Activated naive CD4-positive, alpha-beta T cell treated with anti-CD3 and anti-CD28 coated beads for 36 hours (primary cell): Measurements from ENCODE around the gene ARHGAP11A. TPM values are rescaled to one million over a fixed set of nuclear protein-coding genes. Genes with fewer than 3 reads are reported as not detected.
"Not testable (repeated sequence)": the region's sequence is repeated elsewhere in the genome, so short reads cannot be mapped to it uniquely, and the experiment has no call there.

Experiments used
- CTCF ChIA-PET: fragments of 350-600 bp; sonication (Branson Sonifier 250); formaldehyde crosslinking; loops from one replicate; lab custom pipeline; 2021; ENCODE audit warnings: antibody characterized with exemption; lab: Charles Lee
- DNase-seq: peaks from one replicate; pipeline ENCODE4 v3.0.0-alpha.2; 2020
- H3K27ac Mint-ChIP-seq: one replicate; pipeline ENCODE4 v1.8.0; 2021; ENCODE audit warnings: mild to moderate bottlenecking, mixed read lengths
- H3K27me3 Mint-ChIP-seq: one replicate; pipeline ENCODE4 v1.8.0; 2021; ENCODE audit warnings: low read depth, mixed read lengths
- H3K36me3 Mint-ChIP-seq: one replicate; pipeline ENCODE4 v1.8.0; 2021; ENCODE audit warnings: low read depth, mixed read lengths
- H3K4me1 Mint-ChIP-seq: one replicate; pipeline ENCODE4 v1.8.0; 2021; ENCODE audit warnings: low read depth, mixed read lengths
- H3K4me3 Mint-ChIP-seq: one replicate; pipeline ENCODE4 v1.8.0; 2021; ENCODE audit warnings: mild to moderate bottlenecking, moderate library complexity, mixed read lengths
- H3K9me3 Mint-ChIP-seq: one replicate; pipeline ENCODE4 v1.8.0; 2021; ENCODE audit warnings: mixed read lengths
- intact Hi-C: fragments of 100-400 bp; cut with micrococcal nuclease; formaldehyde crosslinking; loops from one replicate; pipeline ENCODE4 v1.15.1; 2023
- total RNA-seq, 2 experiments: library from RNA; stranded (reverse); gene quantifications; one replicate each; pipeline ENCODE4 v1.2.3, GENCODE V29; 2021

The ARHGAP11A gene
- 100 to 1,000 TPM; 131 to 134 TPM for total RNA-seq

DNA sequence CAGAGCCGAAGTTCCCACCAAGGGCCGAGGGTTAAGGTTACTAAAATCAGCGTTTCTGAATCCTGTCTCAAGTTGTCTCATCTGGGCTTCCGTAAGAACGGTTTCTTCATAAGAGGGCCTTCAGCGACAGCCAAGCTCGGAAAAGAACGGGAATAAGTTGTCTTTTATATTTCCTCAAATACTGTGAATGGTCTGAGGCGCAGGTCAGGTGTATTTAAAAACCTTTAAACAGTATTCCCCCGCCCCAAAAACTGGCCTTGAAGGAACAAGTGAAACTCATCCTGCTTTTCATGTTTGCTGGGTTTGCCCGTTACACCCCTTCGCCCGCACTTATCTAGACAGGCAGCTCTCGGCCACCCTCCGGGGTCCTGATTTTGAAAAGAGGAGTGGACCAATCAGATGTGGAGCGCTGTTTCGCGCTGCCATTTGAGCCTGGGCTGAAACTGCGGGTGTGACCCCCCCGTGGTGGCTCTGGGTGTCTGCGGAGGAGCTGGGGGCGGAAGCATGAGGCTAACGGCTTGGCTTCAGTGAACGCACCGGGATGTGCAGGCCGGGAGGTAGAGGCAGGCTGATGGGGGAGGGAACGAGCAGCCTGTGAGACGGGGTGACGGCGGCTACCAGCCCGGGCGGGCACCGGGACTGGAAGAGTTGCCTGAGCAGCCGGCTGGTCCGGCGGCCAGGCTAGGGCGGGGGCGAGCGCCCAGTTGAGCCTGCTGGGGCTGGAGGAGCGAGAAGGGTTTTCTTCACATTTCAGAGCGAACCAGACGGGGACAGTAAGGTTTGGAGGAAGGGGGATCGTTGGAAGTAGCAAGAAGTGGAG is at the start of gene ARHGAP11A:
Gene ARHGAP11A (plus strand): TSS at position 454 of the 820 bp plus-strand sequence. CDS start 708 bp downstream, outside the sequence.
- peak; percentile 94 for DNase-seq
- intact Hi-C loops = loop anchor here (10.0 kb wide), 1 partner anchor 1490 kb away; the partner anchor contains the start of genes EMC7 and PGBD4
- Mint-ChIP-seq H3K4me3 (peak within 1 kb of the TSS; percentile 99), H3K27ac (peak within 1 kb of the TSS; percentile 98), H3K36me3 (peaks cover 20% of the 10 kb centered on the region), H3K4me1 (peaks cover 12% of the 10 kb centered on the region)
- H3K9me3 Mint-ChIP-seq, H3K27me3 Mint-ChIP-seq, CTCF ChIA-PET: not testable (repeated sequence)

DNA sequence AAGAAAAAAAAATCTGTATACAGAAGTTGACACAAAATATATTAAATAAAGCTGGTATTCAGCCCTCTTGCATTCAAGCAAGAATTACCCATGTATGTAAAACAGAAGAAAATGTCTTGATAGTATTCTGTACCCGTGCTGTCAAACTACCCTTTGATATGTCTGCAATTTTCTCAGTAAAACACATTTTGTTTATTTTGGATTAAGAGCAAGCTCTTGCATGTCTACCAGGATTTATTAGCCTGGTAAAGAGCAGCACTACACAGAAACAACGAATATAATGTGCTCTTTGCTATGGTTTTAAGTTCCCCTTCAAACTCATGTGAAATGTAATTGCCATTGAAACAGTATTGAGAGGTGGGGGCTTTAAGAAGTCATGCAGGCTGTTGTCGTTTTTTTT is 46.3 kb upstream of the ARHGAP11A start:
- H3K9me3 Mint-ChIP-seq, H3K36me3 Mint-ChIP-seq: not testable (repeated sequence)

DNA sequence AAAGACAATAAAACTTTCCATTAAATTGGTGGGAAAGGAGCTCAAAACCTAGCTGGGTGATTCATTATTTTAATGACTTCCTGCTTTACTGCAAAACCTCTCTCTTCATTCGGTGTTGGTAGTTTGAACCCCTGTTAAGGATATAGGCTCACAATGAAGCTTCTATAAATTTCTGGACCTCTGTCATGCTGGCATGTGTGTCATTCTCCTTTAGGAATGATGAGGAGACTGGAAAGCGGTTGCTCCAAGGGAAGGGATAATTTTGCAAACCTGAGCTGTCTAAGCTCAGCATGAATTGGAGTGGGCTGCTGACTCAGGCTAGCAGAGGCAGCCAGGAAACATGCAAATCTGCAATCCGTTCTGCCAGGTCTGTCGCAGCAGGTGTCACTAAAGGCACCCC is 36.8 kb upstream of the ARHGAP11A start:
- H3K27me3 Mint-ChIP-seq, H3K36me3 Mint-ChIP-seq, H3K4me1 Mint-ChIP-seq, CTCF ChIA-PET, intact Hi-C loops, H3K9me3 Mint-ChIP-seq: not testable (repeated sequence)
- DNase-seq = peak; percentile 3
- Mint-ChIP-seq H3K27ac (peak overlapping the region; percentile 41), H3K4me3 (peak overlapping the region; percentile 41)

More for the DNA sequence above, 46.3 kb upstream of the ARHGAP11A start:
- H3K4me3 Mint-ChIP-seq, CTCF ChIA-PET, H3K4me1 Mint-ChIP-seq, H3K27ac Mint-ChIP-seq, DNase-seq, H3K27me3 Mint-ChIP-seq, intact Hi-C loops: not testable (repeated sequence)

- H3K27me3 Mint-ChIP-seq, H3K4me1 Mint-ChIP-seq, CTCF ChIA-PET, DNase-seq, H3K36me3 Mint-ChIP-seq, intact Hi-C loops, H3K9me3 Mint-ChIP-seq, H3K27ac Mint-ChIP-seq, H3K4me3 Mint-ChIP-seq: not testable (repeated sequence)
Measured at GRCh38 chr15:32585844-32586243, 29.5 kb upstream of the ARHGAP11A start.

GRCh38 chr15:32593151-32593550 is 22.2 kb upstream of the ARHGAP11A start, which contains the start of gene GOLGA8N:
Gene GOLGA8N (plus strand): TSS chr15:32593456.
- H3K4me1 Mint-ChIP-seq, H3K4me3 Mint-ChIP-seq, H3K9me3 Mint-ChIP-seq, DNase-seq, CTCF ChIA-PET, H3K27me3 Mint-ChIP-seq, H3K27ac Mint-ChIP-seq, intact Hi-C loops, H3K36me3 Mint-ChIP-seq: not testable (repeated sequence)

GRCh38 chr15:32609518-32609917 is 5.8 kb upstream of the ARHGAP11A start:
- H3K27me3 Mint-ChIP-seq, H3K4me1 Mint-ChIP-seq, H3K27ac Mint-ChIP-seq, intact Hi-C loops, H3K4me3 Mint-ChIP-seq, H3K36me3 Mint-ChIP-seq, CTCF ChIA-PET, H3K9me3 Mint-ChIP-seq, DNase-seq: not testable (repeated sequence)

- intact Hi-C loops = loop anchor here (10.0 kb wide), 1 partner anchor 1494 kb away; the partner anchor contains the start of genes EMC7 and PGBD4
Measured at GRCh38 chr15:32610719-32611118, 4.6 kb upstream of the ARHGAP11A start.

DNA sequence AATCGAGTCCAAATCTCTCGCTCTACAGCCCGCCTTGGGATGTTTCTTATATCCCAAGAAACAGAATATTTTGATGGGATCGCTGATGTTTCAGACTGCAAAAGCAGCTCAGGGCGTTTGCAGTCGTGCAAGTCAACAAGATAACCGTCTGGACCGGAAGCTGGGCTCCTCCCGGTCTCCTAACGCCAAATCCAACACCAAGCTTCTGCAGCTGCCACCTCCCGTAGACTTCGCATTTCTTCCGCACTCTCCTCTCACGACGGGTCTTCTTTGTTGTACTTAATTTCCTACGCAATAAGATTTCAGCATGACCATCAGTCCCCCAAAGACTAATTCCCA is 623 bp upstream of the ARHGAP11A start:
- peaks cover 19% of the 10 kb centered on the region for H3K36me3 Mint-ChIP-seq
- intact Hi-C loops = loop anchor here (10.0 kb wide), 1 partner anchor 1490 kb away; the partner anchor contains the start of genes EMC7 and PGBD4
- H3K27me3 Mint-ChIP-seq, CTCF ChIA-PET, H3K9me3 Mint-ChIP-seq, DNase-seq: not testable (repeated sequence)
- H3K27ac Mint-ChIP-seq = peak overlapping the region; percentile 98
- H3K4me3 Mint-ChIP-seq = peak overlapping the region; percentile 99
- peaks cover 12% of the 10 kb centered on the region for H3K4me1 Mint-ChIP-seq

More at GRCh38 chr15:32610719-32611118, 4.6 kb upstream of the ARHGAP11A start:
- H3K4me1 Mint-ChIP-seq, H3K9me3 Mint-ChIP-seq, CTCF ChIA-PET, H3K36me3 Mint-ChIP-seq, H3K27me3 Mint-ChIP-seq, H3K4me3 Mint-ChIP-seq, H3K27ac Mint-ChIP-seq: not testable (repeated sequence)
- peak; percentile 10 for DNase-seq

DNA sequence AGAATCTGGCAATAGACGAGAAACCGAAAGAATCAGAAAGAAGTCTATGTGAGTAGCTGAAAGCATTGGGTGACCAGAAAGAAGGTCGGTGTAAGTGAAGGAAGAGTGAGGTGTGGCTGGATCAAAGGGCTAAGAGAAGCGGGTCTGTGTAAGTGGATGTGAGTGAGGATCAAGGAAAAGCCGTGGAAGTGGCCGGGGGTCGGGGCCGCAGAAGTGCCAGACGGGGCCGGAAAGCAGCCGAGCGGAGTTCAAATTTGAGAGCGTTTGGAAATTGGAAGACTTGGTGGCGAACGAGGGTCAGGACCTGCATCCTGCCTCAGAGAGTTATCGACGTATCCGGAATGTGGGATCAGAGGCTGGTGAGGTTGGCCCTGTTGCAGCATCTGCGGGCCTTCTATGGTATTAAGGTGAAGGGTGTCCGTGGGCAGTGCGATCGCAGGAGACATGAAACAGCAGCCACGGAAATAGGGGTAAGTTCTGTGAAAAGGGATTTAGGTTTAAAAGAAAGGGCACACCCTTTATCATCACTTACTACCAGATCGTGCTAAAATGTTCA is 645 bp downstream of the ARHGAP11A start:
- Mint-ChIP-seq H3K4me3 (peak overlapping the region; percentile 99), H3K36me3 (peaks cover 20% of the 10 kb centered on the region), H3K27ac (peak overlapping the region; percentile 98), H3K4me1 (peaks cover 12% of the 10 kb centered on the region)
- CTCF ChIA-PET, H3K27me3 Mint-ChIP-seq, H3K9me3 Mint-ChIP-seq: not testable (repeated sequence)
- intact Hi-C loops = loop anchor here (10.0 kb wide), 1 partner anchor 1489 kb away; the partner anchor contains the start of genes EMC7 and PGBD4
- peak; percentile 24 for DNase-seq

DNA sequence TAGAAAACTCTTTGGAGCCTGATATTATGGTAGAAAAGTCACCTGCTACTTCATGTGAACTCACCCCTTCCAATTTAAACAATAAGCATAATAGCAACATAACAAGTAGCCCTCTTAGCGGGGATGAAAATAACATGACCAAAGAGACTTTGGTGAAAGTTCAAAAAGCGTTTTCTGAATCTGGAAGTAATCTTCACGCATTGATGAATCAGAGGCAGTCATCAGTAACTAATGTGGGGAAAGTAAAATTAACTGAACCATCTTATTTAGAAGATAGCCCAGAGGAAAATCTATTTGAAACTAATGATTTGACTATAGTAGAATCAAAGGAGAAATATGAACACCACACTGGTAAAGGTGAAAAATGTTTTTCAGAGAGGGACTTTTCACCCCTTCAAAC is 21.1 kb downstream of the ARHGAP11A start:
- intact Hi-C loops = no loop called here
- Mint-ChIP-seq H3K27ac (no peak overlapping the region), H3K4me1 (no peaks in the 10 kb centered on the region), H3K36me3 (peaks cover 50% of the 10 kb centered on the region), H3K27me3 (peaks cover 3% of the 10 kb centered on the region), H3K4me3 (no peak overlapping the region), H3K9me3 (no peaks in the 10 kb centered on the region)
- no peak for DNase-seq
- CTCF ChIA-PET = interaction anchor here (0.6 kb wide), 1 partner anchor 14 kb away, joined by 3 read pairs; no protein-coding TSS in a partner anchor

GRCh38 chr15:32636908-32637567 is 21.7 kb downstream of the ARHGAP11A start:
- H3K4me3 Mint-ChIP-seq = no peak overlapping the region
- no peaks in the 10 kb centered on the region for H3K9me3 Mint-ChIP-seq
- CTCF ChIA-PET = interaction anchor here (0.6 kb wide), 1 partner anchor 13 kb away, joined by 3 read pairs; no protein-coding TSS in a partner anchor
- no peak overlapping the region for H3K27ac Mint-ChIP-seq
- peaks cover 3% of the 10 kb centered on the region for H3K27me3 Mint-ChIP-seq
- intact Hi-C loops = no loop called here
- peaks cover 46% of the 10 kb centered on the region for H3K36me3 Mint-ChIP-seq
- DNase-seq = no peak
- no peaks in the 10 kb centered on the region for H3K4me1 Mint-ChIP-seq

GRCh38 chr15:32637704-32638103 is 22.4 kb downstream of the ARHGAP11A start:
- no peak for DNase-seq
- intact Hi-C loops = no loop called here
- CTCF ChIA-PET = no interaction called here
- Mint-ChIP-seq H3K27ac (no peak overlapping the region), H3K4me1 (no peaks in the 10 kb centered on the region), H3K36me3 (peaks cover 46% of the 10 kb centered on the region), H3K4me3 (no peak overlapping the region), H3K27me3 (peaks cover 3% of the 10 kb centered on the region), H3K9me3 (no peaks in the 10 kb centered on the region)
